Chondrocyte (in vitro differentiated cells): ENCODE measurements around the gene BTG3. TPM values are rescaled to one million over a fixed set of nuclear protein-coding genes. Genes with fewer than 3 reads are reported as not detected.

Source experiments
- DNase-seq: peaks from one replicate; pipeline ENCODE4 v3.0.0; 2021; ENCODE audit warnings: mixed read lengths, low spot score
- H3K27ac Mint-ChIP-seq: one replicate; pipeline ENCODE4 v1.8.0; 2021; ENCODE audit warnings: mild to moderate bottlenecking, moderate library complexity, mixed read lengths; ENCODE audit not compliant: unreplicated experiment
- H3K27me3 Mint-ChIP-seq: 2 replicates; pipeline ENCODE4 v1.8.0; 2021; ENCODE audit warnings: low read depth, mixed read lengths
- H3K36me3 Mint-ChIP-seq: 2 replicates; pipeline ENCODE4 v1.8.0; 2021; ENCODE audit warnings: low read depth, mixed read lengths
- H3K4me1 Mint-ChIP-seq: 2 replicates; pipeline ENCODE4 v1.8.0; 2021; ENCODE audit warnings: low read depth, mild to moderate bottlenecking, mixed read lengths
- H3K4me3 Mint-ChIP-seq: one replicate; pipeline ENCODE4 v1.8.0; 2021; ENCODE audit warnings: mild to moderate bottlenecking, moderate library complexity, mixed read lengths; ENCODE audit not compliant: unreplicated experiment
- H3K9me3 Mint-ChIP-seq: 2 replicates; pipeline ENCODE4 v1.8.0; 2021; ENCODE audit warnings: low read depth, mixed read lengths
- CTCF ChIP-seq: fragments of 200-600 bp; sonication (generic); IDR thresholded peaks from 2 replicates; pipeline ENCODE4 v1.5.0; 2021; ENCODE audit warnings: antibody characterized with exemption, mild to moderate bottlenecking, moderate library complexity
- total RNA-seq: library from RNA; stranded (reverse); gene quantifications from 3 replicates; pipeline ENCODE4 v1.2.1, GENCODE V29; 2021

Gene BTG3
- total RNA-seq, 1 donor from 2014 or later: 22.0 TPM

- H3K4me3 Mint-ChIP-seq: no peak overlapping the region
- H3K36me3 Mint-ChIP-seq: no peaks in the 10 kb centered on the region
- no peak overlapping the region for H3K27ac Mint-ChIP-seq
- peaks cover 9% of the 10 kb centered on the region for H3K27me3 Mint-ChIP-seq
- no peaks in the 10 kb centered on the region for H3K4me1 Mint-ChIP-seq
- no peak for TF ChIP-seq CTCF
- DNase-seq: no peak
- peaks cover 4% of the 10 kb centered on the region for H3K9me3 Mint-ChIP-seq
These were observed 37.6 kb upstream of the BTG3 start for GRCh38 chr21:17650292-17650691.

- TF ChIP-seq CTCF: no peak
- Mint-ChIP-seq H3K27ac (no peak overlapping the region), H3K4me1 (no peaks in the 10 kb centered on the region), H3K9me3 (peaks cover 4% of the 10 kb centered on the region), H3K27me3 (peaks cover 9% of the 10 kb centered on the region), H3K4me3 (no peak overlapping the region), H3K36me3 (no peaks in the 10 kb centered on the region)
- no peak for DNase-seq
These were observed 34.1 kb upstream of the BTG3 start for GRCh38 chr21:17646790-17647189.

- Mint-ChIP-seq H3K9me3 (peaks cover 9% of the 10 kb centered on the region), H3K4me1 (no peaks in the 10 kb centered on the region), H3K4me3 (no peak overlapping the region), H3K27ac (no peak overlapping the region), H3K27me3 (peaks cover 5% of the 10 kb centered on the region), H3K36me3 (no peaks in the 10 kb centered on the region)
- TF ChIP-seq CTCF: no peak
- no peak for DNase-seq
These were observed 31.5 kb upstream of the BTG3 start for GRCh38 chr21:17644186-17644585.

GRCh38 chr21:17640821-17641220 is 28.1 kb upstream of the BTG3 start:
- H3K4me1 Mint-ChIP-seq: no peaks in the 10 kb centered on the region
- no peaks in the 10 kb centered on the region for H3K27me3 Mint-ChIP-seq
- H3K36me3 Mint-ChIP-seq: no peaks in the 10 kb centered on the region
- no peak for DNase-seq
- H3K4me3 Mint-ChIP-seq: no peak overlapping the region
- H3K27ac Mint-ChIP-seq: no peak overlapping the region
- no peak for TF ChIP-seq CTCF
- H3K9me3 Mint-ChIP-seq: peaks cover 6% of the 10 kb centered on the region

GRCh38 chr21:17636711-17637110 is 24.0 kb upstream of the BTG3 start:
- DNase-seq: no peak
- Mint-ChIP-seq H3K4me1 (no peaks in the 10 kb centered on the region), H3K4me3 (no peak overlapping the region), H3K36me3 (no peaks in the 10 kb centered on the region), H3K27ac (no peak overlapping the region), H3K9me3 (peaks cover 6% of the 10 kb centered on the region), H3K27me3 (no peaks in the 10 kb centered on the region)
- no peak for TF ChIP-seq CTCF
